ENCODE measurements around the gene TRIM41. TPM values are rescaled to one million over a fixed set of nuclear protein-coding genes. Genes with fewer than 3 reads are reported as not detected.
A peak's percentile ranks its signal among the peaks of the same experiment; 100 is the strongest.

The TRIM41 gene
- total and polyA plus RNA-seq, 9 of the 15 experiments (the other 6 are each of a cell fraction or from before 2014, with no cell fraction given) = 1.8 to 47.6 (median 20.9) TPM

GRCh38 chr5:181260720-181261319, 37.7 kb downstream of the TRIM41 start, which contains the start of gene TRIM52 (continued):
- TF ChIP-seq, protein P1, sequence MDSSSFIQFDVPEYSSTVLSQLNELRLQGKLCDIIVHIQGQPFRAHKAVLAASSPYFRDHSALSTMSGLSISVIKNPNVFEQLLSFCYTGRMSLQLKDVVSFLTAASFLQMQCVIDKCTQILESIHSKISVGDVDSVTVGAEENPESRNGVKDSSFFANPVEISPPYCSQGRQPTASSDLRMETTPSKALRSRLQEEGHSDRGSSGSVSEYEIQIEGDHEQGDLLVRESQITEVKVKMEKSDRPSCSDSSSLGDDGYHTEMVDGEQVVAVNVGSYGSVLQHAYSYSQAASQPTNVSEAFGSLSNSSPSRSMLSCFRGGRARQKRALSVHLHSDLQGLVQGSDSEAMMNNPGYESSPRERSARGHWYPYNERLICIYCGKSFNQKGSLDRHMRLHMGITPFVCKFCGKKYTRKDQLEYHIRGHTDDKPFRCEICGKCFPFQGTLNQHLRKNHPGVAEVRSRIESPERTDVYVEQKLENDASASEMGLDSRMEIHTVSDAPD (CRISPR knock-in tag; IDR thresholded peaks at IDR 0.05) = no peak
- TF ChIP-seq SIN3A (IDR thresholded peaks at IDR 0.05; ENCODE audit: borderline replicate concordance in 2 of 2, control insufficient read depth in 1 of 2, low read depth in 2 of 2, low read length in 2 of 2) (peak; percentile 84 to 96; a peak in 3 of 4 replicates), FOXJ3 (CRISPR knock-in tag; IDR thresholded peaks at IDR 0.05) (no peak), C11orf30 (IDR thresholded peaks at IDR 0.05; ENCODE audit: low read depth) (peak; percentile 96), ARID4B (CRISPR knock-in tag; IDR thresholded peaks at IDR 0.05) (peak; percentile 90), POLR2G (IDR thresholded peaks at IDR 0.05; ENCODE audit: low read depth, low read length) (peak; percentile 86), YBX1 (IDR thresholded peaks at IDR 0.05) (no peak), CREBBP (IDR thresholded peaks at IDR 0.05; ENCODE audit: low read depth, low read length) (no peak), RFX5 (IDR thresholded peaks at IDR 0.05; ENCODE audit: low read depth, low read length) (no peak), ZKSCAN1 (IDR thresholded peaks at IDR 0.05; ENCODE audit: low read depth, low read length) (no peak), ILK (tag; IDR thresholded peaks at IDR 0.05; ENCODE audit: borderline replicate concordance, low read depth) (no peak), TAF15 (IDR thresholded peaks at IDR 0.05; ENCODE audit: low read depth, low read length) (no peak), EP300 (IDR thresholded peaks at IDR 0.05; ENCODE audit: low read length) (0 out of 2 replicates have a peak, but pooled peaks have one; percentile 16), SRSF1 (IDR thresholded peaks at IDR 0.05; ENCODE audit: low read depth, low read length) (no peak), BRD4 (IDR thresholded peaks at IDR 0.05) (no peak)
- TF ChIP-seq, protein P2, sequence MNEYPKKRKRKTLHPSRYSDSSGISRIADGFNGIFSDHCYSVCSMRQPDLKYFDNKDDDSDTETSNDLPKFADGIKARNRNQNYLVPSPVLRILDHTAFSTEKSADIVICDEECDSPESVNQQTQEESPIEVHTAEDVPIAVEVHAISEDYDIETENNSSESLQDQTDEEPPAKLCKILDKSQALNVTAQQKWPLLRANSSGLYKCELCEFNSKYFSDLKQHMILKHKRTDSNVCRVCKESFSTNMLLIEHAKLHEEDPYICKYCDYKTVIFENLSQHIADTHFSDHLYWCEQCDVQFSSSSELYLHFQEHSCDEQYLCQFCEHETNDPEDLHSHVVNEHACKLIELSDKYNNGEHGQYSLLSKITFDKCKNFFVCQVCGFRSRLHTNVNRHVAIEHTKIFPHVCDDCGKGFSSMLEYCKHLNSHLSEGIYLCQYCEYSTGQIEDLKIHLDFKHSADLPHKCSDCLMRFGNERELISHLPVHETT (CRISPR knock-in tag; conservative IDR thresholded peaks at IDR 0.05 in 1 of 2, IDR thresholded peaks at IDR 0.05 in 1 of 2) = 0 out of 4 replicates have a peak, but pooled peaks of 1 of the 2 experiments have one; percentile 6
- TF ChIP-seq, protein P3, sequence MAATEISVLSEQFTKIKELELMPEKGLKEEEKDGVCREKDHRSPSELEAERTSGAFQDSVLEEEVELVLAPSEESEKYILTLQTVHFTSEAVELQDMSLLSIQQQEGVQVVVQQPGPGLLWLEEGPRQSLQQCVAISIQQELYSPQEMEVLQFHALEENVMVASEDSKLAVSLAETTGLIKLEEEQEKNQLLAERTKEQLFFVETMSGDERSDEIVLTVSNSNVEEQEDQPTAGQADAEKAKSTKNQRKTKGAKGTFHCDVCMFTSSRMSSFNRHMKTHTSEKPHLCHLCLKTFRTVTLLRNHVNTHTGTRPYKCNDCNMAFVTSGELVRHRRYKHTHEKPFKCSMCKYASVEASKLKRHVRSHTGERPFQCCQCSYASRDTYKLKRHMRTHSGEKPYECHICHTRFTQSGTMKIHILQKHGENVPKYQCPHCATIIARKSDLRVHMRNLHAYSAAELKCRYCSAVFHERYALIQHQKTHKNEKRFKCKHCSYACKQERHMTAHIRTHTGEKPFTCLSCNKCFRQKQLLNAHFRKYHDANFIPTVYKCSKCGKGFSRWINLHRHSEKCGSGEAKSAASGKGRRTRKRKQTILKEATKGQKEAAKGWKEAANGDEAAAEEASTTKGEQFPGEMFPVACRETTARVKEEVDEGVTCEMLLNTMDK (IDR thresholded peaks at IDR 0.05; ENCODE audit: borderline replicate concordance, insufficient read depth, low read depth, low read length, poor library complexity, severe bottlenecking) = no peak

Data from K562 (cell line).